ENCODE measurements around the gene UGT1A7.
"Not testable (repeated sequence)": the region's sequence is repeated elsewhere in the genome, so short reads cannot be mapped to it uniquely, and the experiment has no call there.

Gene UGT1A7

DNA sequence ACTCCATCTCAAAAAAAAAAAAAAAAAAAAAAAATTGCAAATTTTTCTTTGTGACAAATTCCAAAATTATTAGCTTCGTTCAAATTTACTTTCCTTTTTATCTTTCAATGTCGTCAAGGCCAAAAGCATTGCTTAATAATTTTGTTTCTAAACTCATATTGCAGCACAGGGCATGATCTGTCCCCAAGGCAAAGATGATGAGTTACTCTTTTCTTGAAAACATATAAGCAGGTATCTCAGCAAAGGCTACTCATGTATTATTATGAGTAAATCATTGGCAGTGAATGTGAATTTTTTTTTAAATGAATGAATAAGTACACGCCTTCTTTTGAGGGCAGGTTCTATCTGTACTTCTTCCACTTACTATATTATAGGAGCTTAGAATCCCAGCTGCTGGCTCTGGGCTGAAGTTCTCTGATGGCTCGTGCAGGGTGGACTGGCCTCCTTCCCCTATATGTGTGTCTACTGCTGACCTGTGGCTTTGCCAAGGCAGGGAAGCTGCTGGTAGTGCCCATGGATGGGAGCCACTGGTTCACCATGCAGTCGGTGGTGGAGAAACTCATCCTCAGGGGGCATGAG is at the start of gene UGT1A7:
UGT1A7 (plus strand) TSS at position 381 of the 579 bp plus-strand sequence; CDS start at position 418, 37 bp downstream.
- DNase-seq (ENCODE audit: low read depth in 3 of 3) = no peak

DNA sequence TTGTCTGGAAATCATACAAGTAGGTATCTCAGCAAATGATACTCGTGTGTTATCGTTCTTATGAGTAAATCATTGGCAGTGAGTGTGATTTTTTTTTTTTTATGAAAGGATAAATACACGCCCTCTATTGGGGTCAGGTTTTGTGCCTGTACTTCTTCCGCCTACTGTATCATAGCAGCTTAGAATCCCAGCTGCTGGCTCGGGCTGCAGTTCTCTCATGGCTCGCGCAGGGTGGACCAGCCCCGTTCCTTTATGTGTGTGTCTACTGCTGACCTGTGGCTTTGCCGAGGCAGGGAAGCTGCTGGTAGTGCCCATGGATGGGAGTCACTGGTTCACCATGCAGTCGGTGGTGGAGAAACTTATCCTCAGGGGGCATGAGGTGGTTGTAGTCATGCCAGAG is 45.4 kb upstream of the UGT1A7 start, which contains the start of gene UGT1A10:
UGT1A10 (plus strand) TSS at position 143 of the 400 bp plus-strand sequence; CDS start at position 218, 75 bp downstream.
- not testable (repeated sequence) for DNase-seq (ENCODE audit: low read depth in 3 of 3)

DNA sequence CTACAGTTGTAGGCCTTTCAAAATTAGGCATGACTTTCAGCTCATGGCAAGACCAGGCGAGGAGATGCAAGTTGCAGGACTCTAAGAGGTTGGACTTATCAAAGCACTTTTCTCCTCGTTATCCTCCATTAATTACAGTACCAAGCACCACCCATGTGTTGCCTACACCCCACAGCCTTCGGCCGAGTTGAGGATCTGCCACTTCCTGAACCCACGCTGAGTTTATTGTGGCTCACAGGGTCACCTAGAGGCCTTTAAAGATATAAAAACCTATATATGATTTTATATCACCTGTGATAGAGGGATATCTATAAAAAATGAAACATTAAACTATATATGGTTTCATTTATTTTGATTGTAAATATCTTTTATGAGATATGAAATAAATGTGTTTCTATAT is 42.9 kb upstream of the UGT1A7 start:
- no peak for DNase-seq (ENCODE audit: low read depth in 3 of 3)

DNA sequence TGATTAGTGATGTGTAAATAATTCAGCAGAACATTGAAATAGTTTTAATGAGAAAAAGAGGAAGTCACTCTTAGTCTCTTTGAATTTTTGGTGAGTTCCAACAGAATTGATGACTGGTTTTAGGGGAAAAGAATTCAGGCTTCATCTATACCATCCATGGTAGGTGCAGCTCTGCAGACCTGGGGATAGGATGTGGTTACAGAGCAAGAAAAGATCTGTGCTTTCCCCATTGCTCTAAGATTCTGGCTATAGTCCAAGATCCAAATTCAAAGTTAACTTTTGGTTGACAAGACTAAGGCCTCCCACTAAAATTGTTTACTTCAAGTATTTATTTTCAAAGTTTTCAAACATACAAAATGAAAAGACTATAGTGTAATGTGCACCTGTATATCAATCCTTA is 41.8 kb upstream of the UGT1A7 start:
- no peak for DNase-seq (ENCODE audit: low read depth in 3 of 3)

DNA sequence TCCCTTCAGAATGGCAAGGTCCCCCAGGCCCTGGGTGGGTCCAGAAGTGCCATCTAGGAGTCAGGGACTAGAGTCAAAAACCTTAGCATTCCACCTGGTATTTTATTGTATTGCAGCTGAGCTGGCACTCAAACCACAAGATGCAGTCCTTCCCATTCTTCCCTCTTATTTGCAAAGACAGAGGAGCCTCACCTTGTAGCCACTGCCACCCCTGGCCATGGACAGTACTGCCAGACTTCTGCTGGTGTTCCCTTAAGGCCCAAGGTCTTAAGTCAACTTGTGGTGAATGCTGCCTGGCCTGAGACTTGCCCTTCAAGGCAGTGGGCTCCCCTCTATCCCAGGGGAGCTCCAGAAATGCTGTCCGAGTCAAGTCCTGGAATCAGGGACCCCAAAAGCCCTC is 38.6 kb upstream of the UGT1A7 start:
- no peak for DNase-seq (ENCODE audit: low read depth in 3 of 3)

DNA sequence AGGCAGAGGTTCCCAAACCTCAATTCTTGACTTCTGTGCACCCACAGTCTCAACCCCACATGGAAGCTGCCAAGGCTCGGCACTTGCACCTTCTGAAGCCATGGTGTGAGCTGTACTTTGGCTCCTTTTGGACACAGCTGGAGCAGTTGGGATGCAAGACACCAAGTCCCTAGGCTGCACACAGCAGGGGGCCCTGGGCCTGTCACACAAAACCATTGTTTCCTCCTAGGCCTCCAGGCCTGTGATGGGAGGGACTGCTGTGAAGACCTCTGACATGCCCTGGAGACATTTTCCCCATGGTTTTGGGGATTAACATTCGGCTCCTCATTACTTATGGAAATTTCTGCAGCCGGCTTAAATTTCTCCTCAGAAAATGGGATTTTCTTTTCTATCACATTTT is 35.7 kb upstream of the UGT1A7 start:
- not testable (repeated sequence) for DNase-seq (ENCODE audit: low read depth in 3 of 3)

DNA sequence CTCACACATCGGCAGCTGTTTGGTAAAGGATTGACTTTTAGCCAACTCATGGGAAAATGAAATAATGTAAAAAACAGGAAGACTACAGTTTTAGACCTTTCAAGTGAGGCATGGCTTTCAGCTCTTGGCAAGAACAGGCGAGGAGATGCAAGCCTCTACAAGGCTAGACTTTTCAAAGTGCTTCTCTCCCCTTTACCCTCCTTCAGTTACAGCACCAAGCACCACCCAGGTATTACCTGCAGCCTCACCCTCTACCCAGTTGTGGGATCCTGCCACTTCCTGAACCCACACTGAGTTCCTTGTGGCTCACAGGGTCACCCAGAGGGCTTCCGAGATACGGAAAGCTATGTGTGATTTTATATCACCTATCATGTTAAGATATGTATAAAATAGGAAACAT is 30.7 kb upstream of the UGT1A7 start:
- DNase-seq (ENCODE audit: low read depth in 3 of 3) = no peak

DNA sequence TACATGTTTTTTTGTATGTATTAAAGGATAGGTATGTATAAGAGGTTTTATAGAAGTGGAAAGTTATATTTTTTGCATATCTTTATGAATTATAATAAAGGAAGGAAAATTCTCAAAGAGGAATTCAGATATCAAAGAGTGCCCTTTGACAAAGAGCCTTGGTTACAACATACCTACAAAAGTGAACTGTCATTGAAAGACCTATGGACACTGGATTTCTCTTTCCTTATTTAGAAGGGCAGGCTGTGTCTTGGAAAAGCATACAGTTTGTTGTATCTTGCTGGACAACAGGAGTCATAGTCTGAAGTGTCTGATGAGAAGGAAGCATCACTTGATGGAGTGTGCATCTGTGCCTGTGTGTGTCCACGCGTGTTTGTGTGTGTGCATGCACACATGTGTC is 30.3 kb upstream of the UGT1A7 start:
- no peak for DNase-seq (ENCODE audit: low read depth in 3 of 3)

DNA sequence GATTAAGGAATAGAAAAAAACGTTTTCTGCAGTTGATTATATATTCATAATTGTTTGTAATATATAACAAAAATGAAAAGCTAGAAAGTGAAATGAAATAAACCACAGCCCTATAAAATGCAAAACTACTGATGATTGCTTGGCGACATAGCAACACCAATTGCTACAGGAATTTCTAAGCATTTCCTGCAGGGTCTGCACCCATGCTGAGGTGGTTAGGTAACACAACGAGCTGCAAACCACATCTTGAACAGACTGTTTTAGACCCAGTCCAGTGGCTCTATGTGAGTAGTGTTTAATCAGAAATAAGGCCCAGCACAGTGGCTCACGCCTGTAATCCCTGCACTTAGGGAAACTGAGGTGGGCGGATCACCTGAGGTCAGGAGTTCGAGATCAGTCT is 27.2 kb upstream of the UGT1A7 start:
- DNase-seq (ENCODE audit: low read depth in 3 of 3) = no peak

DNA sequence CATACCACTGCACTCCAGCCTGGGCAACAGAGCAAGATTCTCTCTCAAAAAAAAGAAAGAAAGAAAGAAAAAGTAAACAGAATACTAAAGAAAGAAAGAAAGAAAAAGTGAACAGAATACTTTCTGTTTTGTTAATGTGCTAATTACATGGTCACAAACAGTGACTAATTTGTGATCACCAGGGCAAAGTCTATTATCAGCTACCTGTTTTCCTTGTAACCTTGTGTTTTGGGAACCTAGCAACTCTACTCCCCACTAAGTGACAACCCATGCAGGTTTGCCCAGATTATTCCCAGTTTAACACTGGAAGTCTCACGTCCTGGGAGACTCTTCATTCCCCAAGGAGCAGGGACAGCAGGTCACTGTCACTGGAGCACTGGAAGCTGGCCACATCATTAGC is 26.7 kb upstream of the UGT1A7 start:
- DNase-seq (ENCODE audit: low read depth in 3 of 3) = no peak

DNA sequence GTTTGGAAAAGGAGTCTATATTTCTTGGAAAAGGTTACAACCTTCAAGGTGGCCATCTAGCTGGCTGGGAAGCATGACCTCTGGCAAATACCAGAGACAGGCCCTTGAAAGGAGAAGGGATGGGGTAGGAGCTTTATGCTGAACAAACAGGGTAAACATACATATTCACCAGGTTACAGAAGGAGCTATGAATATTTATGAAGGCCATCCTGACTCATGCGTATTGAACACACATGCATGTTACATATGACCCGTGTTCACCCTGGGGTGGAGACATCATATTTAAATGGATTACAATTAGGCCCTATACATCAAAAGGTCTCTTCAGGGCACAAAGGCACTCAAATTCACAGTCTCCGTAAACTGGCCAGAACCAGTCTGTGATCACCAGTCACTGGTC is 25.8 kb upstream of the UGT1A7 start:
- DNase-seq (ENCODE audit: low read depth in 3 of 3) = not testable (repeated sequence)

DNA sequence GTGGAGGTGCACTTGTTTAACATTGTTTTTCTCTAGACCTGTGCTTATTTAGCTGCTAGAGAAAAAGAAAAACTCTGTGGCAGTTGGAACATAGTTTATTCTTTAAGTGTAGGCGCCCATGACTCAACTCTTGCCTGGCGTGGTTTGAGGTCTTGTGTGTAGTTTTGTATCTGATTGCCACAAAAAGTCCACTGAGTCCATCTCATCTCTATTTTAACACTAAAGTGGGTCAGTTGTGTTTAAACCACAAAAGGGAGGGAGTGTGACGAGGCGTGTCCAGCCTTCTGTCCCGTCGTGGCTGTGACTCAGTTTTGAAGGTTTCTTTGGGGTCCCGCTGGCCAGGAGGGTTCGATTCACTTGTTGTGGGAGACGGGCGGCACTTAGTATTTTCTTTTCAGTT is 25.3 kb upstream of the UGT1A7 start:
- DNase-seq (ENCODE audit: low read depth in 3 of 3) = no peak

DNA sequence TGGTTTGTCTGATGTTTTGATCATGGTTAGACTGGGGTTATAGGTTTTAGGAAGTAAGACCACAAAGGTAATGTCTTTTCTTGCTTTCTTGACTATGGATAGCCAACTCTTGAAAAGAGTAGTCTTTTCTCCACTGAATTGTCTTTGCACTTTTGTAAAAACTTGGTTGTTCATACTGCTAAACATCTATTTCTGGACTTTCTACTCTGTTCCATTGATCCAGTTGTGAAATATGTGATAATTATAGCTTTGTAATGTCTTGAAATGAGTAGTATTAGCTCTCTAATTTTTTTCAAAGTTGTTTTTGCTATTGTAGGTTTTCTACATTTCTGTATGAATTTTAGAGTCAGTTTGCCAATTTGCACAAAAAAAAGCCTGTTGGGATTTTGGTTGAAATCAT is 23.1 kb upstream of the UGT1A7 start:
- DNase-seq (ENCODE audit: low read depth in 3 of 3) = no peak

DNA sequence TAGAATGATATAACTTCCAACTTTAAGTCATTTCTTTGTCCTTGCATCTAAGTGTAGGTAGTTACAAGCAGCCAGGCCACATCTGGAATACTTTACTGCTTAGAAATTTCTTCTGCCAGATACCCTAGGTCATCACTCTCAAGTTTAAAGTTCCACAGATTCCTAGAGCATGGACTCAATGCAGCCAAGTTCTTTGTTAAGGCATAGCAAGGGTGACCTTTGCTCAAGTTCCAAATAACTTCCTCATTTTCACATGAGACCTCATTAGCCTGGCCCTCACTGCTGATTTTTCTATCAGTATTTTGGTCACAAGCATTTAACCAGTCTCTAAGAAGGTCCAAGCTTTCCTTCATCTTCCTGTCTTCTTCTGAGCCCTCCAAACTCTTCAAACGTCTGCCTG is 17.8 kb upstream of the UGT1A7 start:
- DNase-seq (ENCODE audit: low read depth in 3 of 3) = no peak

DNA sequence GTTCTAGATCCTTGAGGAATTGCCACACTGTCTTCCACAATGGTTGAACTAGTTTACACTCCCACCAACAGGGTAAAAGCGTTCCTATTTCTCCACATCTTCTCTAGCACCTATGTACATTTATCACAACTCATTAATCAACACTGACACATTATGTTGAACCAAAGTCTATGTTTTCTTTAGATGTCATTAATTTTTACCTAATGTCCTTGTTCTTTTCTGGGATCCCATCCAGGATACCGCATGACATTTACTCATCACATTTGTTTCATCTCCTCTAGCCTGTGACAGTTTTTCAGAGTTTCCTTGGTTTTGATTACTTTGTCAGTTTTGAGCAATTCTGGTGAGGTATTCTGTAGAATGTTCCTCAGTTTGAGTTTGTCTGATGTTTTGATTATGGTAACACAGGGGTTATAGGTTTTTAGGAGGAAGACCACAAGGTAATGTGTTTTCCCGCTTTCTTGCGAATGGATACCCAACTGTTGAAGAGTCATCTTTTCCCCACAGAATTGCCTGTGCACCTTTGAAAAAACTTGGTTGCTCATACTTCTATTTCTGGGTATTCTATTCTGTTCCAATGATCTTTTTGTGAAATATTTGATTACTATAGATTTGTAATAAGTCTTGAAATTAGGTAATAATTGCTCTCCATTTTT is 13.0 kb upstream of the UGT1A7 start:
- no peak for DNase-seq (ENCODE audit: low read depth in 3 of 3)

DNA sequence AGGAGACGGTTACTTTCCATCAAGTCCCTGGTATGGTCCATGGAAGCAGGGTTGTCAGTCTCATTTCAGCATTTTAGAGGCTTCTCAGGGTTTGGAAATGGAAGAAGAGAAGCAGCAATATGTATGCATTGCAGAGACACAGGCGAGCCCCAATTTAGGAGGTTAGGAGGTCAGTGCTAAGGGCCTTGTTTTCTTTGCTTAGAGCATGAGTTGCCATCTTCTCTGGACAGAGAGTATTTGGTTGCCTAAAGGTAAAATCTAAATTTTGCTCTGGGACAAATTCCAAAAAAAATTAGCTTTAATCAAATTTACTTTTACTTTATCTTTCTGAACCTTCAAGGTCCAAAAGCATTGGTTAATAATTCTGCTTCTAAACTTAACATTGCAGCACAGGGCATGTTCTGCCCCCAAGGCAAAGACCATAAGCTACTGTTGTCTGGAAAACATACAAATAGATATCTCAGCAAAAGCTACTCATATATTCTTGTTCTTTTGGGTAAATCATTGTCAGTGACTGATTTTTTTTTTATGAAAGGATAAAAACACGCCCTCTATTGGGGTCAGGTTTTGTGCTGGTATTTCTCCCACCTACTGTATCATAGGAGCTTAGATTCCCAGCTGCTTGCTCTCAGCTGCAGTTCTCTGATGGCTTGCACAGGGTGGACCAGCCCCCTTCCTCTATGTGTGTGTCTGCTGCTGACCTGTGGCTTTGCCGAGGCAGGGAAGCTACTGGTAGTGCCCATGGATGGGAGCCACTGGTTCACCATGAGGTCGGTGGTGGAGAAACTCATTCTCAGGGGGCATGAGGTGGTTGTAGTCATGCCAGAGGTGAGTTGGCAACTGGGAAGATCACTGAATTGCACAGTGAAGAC is 10.2 kb upstream of the UGT1A7 start, which contains the start of gene UGT1A9:
UGT1A9 (plus strand) TSS at position 609 of the 872 bp plus-strand sequence; CDS start at position 646, 37 bp downstream.
- DNase-seq (ENCODE audit: low read depth in 3 of 3) = no peak

DNA sequence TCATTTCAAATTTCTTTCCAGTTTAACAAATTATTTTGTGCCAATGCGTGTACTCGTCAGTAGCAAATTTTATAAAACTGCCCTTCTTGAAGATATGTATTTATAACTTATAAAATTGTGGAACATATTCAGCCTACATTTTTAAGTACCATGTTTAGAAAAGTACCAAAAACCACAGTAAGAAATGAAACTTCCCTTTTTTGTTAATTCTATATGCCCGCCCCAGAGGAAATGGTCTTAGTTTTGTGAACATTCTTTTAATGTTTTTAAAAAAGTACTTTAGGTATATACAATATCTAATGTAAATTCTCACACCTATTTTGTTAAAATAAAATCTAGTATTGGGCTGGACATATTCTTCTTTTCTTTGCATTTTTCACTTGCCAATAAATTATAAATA is 8.8 kb upstream of the UGT1A7 start:
- DNase-seq (ENCODE audit: low read depth in 3 of 3) = no peak

DNA sequence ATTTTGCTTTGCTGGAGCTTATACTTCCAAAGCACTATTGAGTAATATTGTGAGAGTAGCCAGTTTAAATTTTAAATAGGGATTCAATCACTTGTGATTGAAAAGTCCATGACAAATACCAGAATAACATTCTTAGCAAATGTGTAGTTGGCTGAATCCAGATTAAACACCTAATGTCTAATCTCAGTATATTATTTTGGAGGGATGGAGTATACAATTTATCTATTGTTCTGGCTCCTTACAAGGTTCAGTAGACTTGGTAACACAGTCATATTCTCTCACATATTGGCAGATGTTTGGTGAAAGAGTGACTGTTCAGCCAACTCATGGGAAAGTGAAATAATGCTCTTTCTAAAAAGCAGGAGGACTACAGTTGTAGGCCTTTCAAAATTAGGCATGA is 7.8 kb upstream of the UGT1A7 start:
- DNase-seq (ENCODE audit: low read depth in 3 of 3) = no peak

DNA sequence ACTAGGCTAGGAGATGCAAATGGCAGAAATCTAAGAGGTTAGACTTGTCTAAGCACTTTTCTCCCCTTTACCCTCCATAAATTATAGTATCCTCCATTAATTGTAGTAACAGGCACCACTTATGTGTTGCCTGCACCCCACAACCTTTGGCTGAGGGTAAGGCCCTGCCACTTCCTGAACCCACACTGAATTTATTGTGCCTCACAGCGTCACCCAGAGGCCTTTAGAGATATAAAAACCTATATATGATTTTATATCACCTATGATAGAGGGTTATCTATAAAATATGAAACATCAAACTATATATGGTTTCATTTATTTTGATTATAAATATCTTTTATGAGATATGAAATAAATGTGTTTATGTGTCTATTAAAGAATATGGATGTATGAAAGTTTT is 7.4 kb upstream of the UGT1A7 start:
- no peak for DNase-seq (ENCODE audit: low read depth in 3 of 3)

DNA sequence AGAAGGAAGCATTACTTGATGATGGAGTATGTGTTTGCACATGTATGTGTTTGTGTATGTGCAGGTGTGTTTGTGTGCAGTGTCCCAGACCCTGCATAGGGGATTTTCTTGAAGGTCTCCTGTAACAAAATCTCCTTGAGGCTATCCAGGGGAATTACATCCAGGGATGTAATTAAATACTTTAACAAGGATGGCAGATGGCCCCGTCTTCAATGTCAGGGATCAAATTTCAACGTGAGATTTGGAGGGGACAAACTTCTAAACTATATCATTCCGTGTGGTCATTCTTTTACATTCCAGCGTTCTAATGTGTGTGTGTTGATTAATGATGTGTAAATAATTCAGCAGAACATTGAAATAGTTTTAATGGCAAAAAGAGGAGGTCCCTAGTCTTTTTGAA is 6.7 kb upstream of the UGT1A7 start:
- no peak for DNase-seq (ENCODE audit: low read depth in 3 of 3)

DNA sequence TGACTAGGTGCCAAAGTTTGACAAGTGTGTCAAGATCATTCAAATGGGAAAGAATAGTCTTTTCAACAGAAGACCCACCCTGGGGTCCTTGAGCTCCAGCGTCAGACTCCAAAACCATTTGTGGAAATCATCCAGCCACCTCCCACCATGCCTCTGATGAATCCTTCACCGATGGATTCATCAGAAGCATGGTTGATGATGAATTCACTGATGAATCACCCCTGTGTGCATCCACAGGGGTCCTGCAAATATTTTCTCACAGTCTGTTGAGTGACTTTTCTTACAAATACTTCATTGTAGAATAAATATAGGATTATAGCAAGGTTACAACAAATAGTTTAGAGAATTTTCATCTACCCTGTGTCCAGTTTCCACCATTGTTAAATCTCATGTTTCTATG is 5.7 kb upstream of the UGT1A7 start:
- DNase-seq (ENCODE audit: low read depth in 3 of 3) = no peak

DNA sequence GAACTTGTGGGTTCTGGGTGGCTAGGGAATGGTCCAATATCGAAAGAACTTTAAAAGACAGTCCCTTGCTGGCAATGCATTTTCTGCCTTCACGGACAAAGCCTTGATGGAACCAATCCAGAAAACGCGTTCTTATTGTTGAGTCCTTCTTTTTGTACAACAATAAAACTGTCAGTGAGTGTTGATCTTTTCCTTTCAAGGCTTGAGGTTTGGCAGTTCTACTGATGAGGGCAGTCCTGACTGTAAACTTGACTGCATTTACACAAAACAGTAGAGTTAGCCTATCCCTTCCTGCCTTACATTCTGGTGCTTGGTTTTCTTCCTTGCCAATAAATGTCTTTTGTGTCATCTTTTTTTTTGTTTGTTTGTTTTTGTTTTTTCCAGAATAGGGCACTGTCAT is 2.5 kb upstream of the UGT1A7 start:
- no peak for DNase-seq (ENCODE audit: low read depth in 3 of 3)

Data from stimulated activated CD4-positive, alpha-beta T cell treated with anti-CD3 and anti-CD28 coated beads, TNF-alpha, amount 100 ng/mL, for 24 hours (primary cell).